GM19240 (cell line): ENCODE results near the gene CDC123.
"Not testable (repeated sequence)": the region's sequence is repeated elsewhere in the genome, so short reads cannot be mapped to it uniquely, and the experiment has no call there.

Source experiments
- DNase-seq: peaks from one replicate; pipeline ENCODE4 v3.0.0; 2011; ENCODE audit warnings: low spot score; ENCODE audit not compliant: insufficient read length

CDC123 gene

GRCh38 chr10:12235116-12235694 lies 39.2 kb downstream of the CDC123 start:
- DNase-seq = no peak

DNA sequence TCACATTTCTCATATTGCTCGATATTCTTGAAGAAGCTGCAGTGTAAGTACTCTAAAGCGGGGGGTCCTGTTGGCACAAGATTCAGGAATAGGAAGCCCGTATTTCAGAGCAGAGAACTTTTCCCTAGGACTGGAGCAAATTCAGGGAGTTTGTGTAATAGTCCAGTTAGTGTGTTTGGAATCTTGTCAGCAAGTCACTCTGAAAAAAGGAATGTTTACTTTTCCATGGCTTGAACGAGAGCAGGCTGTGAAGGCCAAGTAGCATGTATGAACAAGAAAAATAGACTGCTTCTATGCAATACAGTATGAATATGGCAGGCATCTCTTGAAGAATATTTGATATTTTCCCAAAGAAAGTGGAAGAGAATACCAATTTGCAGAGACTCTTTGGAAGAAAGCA lies 39.8 kb downstream of the CDC123 start:
- no peak for DNase-seq

GRCh38 chr10:12237265-12238220 lies 41.6 kb downstream of the CDC123 start:
- no peak for DNase-seq

GRCh38 chr10:12238821-12239220 lies 42.8 kb downstream of the CDC123 start:
- DNase-seq = no peak

GRCh38 chr10:12241810-12242529 lies 46.0 kb downstream of the CDC123 start:
- peak; percentile 43 for DNase-seq

GRCh38 chr10:12243864-12244620 lies 48.1 kb downstream of the CDC123 start:
- no peak for DNase-seq

DNA sequence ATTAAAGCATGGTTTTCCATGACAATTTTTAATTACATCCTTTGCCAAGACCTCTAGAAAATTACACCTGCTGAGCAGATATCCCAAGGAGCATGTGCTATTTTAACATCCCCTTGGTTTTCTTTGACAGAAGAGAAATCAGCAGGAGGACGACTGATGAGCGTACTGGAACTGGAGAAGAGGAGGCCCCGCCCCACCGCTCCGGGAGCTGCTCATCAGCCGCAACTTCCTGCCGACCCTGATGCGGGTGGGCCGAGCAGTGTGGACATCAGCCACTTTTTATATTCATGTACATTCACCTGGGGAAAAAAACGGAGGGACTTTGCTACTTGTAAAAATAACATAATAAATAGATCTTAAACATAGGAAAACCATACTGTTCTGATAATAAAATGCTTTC lies 54.2 kb downstream of the CDC123 start:
- DNase-seq = no peak

DNA sequence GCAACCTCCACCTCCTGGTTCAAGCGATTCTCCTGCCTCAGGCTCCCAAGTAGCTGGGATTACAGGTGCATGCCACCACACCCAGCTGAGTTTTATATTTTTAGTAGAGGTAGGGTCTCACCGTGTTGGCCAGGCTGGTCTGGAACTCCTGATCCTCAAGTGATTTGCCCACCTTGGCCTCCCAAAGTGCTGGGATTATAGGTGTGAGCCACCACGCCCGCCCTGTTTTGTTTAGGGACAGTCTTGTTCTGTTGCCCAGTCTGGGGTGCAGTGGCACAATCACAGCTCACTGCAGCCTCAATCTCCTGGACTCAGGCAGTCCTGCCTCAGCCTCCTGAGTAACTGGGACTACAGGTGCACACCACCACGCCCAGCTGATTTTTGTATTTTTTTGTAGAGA lies 54.7 kb downstream of the CDC123 start:
- DNase-seq = not testable (repeated sequence)

GRCh38 chr10:12251581-12251980 lies 55.6 kb downstream of the CDC123 start:
- DNase-seq = no peak

- peak; percentile 26 for DNase-seq
These were observed 57.0 kb downstream of the CDC123 start for GRCh38 chr10:12252882-12253546.

- no peak for DNase-seq
These were observed 59.1 kb downstream of the CDC123 start for GRCh38 chr10:12255048-12255447.

DNA sequence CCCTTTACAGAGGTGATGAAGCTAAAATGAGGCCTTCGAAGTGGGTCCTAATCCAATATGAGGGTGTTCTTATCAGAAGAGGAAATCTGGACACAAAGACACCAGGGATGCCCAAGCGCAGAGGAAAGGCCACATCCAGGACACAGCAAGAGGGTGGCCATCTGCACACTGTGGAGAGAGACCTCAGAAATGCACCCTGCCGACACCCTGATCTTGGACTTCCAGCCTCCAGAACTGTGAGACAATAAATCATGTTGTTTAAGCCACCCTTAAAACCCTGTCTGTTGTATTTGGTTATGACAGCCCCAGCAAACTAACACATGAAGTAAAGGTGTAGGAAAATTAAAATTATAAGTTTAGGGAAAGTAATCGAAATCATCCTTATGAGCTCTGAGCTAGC lies 64.0 kb downstream of the CDC123 start:
- DNase-seq = no peak

- no peak for DNase-seq
These were observed 66.4 kb downstream of the CDC123 start for GRCh38 chr10:12262278-12262981.

- peak; percentile 84 for DNase-seq
These were observed 68.4 kb downstream of the CDC123 start for GRCh38 chr10:12264204-12264940.

- no peak for DNase-seq
These were observed 73.1 kb downstream of the CDC123 start for GRCh38 chr10:12269056-12269455.

- DNase-seq = no peak
These were observed 75.2 kb downstream of the CDC123 start for GRCh38 chr10:12271210-12271540.

GRCh38 chr10:12277862-12278261 lies 81.9 kb downstream of the CDC123 start:
- DNase-seq = not testable (repeated sequence)

GRCh38 chr10:12279281-12279680 lies 83.3 kb downstream of the CDC123 start:
- no peak for DNase-seq

DNA sequence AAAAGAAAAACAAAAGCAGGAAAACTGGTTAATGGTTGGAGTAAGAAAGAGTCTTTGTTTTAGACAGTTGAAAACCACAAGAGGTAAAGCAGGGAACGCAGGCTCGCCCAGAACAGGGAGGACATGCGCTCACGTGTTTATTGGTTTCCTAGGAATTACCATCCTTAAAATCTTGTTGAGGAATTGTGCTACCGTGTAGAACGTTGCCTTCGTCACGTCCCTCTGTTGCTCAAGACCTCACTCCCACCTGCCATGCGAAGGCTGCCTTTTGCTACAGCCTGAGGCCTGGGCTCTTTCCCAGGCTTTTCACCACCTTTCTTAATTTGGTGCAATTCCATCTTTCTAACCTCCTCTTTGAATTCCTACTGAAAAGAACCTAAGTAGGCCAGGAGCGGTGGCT lies 91.8 kb downstream of the CDC123 start:
- no peak for DNase-seq

DNA sequence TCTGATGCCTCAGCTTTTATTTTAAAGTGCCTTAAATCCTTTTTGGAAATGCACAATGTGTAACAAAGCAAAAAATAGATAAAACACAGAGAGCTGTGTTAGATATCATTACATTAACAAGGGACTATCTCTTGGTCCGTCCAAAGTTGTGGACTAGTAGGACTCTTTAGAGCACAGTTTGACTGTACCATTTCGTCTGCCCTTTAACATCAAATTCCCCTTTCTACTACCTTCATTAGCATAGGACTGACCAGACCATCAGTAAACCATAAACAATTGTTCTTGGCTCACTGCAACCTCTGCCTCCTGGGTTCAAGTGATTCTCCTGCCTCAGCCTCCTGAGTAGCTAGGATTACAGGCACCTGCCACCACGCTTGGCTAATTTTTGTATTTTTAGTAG lies 101.8 kb downstream of the CDC123 start:
- DNase-seq = not testable (repeated sequence)
